Kidney glomerular epithelial cell (primary cell): ENCODE results near the gene HAX1.
"Not testable (repeated sequence)": the region's sequence is repeated elsewhere in the genome, so short reads cannot be mapped to it uniquely, and the experiment has no call there.

ENCODE experiments used
- DNase-seq: peaks from one replicate; lab custom pipeline; 2025; lab: John Stamatoyannopoulos, UW

HAX1 gene

DNA sequence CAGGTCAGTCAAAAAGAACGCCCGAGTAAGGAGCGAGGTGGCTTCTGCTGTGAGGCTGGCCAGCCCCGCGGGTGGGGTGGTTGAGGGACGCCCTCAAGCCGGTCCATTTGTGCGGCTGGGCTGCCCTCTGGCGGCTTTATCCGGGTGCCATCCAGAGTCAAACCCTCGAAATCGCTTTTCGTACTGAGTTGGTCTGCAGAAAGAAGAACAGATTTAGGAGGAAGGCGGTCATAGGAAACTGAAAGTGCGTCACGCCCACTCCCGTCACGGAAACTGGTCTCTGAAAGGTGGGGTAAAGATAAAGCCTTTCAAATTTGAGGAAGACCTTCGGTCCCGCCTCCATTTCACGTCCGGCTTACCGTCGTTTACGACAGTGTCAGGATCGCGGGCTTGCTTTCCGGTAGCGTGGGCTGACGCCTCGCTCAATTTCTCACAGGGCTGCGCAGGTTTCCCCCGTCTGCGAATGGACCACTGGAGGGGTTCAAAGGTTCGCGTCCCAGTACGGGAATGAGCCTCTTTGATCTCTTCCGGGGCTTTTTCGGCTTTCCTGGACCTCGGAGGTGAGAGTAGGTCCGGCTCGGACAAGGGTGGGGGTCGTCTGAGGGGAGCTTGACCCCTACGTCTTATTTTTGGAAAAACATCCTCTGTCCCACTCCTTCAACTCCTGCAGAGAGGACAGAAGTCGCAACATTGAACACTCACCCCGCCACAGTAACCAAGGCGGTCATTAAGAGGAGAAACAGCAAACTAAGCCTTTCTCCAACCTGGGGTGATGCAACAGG, at the start of gene HAX1:
Gene HAX1, plus strand, starts transcription at position 413 of the 782 bp plus-strand sequence. Its CDS starts 95 bp downstream, at position 508.
- peak; percentile 88 for DNase-seq

- no peak for DNase-seq
Measured at GRCh38 chr1:154222918-154223317, 49.5 kb upstream of the HAX1 start.

DNA sequence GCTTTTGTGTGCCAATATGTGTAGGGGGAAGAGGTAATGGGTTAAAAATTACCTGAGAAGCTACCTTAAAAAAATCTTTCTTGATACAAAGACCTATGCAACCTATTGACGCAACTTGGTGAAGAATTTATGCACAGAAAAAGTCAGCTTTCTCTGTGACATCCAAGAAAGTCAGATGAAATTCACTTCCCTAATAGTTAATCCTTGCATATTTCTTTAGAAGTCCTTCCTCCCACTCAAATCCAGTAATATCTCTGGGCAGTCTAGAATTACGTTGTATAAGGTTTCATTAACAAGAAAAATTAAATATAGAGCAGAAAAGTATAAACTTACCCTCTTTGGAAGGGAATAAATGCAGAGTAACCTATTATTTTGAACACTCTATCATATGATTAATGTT, 48.8 kb upstream of the HAX1 start:
- no peak for DNase-seq

DNA sequence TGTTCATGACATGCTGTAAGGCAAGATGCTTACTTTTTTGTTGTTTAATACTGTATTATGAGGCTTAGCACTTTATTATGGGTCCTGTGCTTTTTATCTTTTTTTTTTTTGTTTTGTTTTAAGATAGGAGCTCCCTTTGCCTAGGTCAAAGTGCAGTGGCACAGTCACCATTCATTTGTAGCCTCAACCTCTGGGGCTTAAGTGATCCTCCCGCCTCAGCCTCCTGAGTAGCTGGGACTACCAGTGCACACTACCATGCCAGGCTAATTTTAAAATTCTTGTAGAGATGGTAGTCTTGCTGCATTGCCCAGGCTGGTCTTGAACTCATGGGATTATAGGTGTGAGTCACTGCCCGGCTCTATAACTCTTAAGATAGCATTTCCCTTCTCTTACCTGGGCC, 47.1 kb upstream of the HAX1 start:
- no peak for DNase-seq

DNA sequence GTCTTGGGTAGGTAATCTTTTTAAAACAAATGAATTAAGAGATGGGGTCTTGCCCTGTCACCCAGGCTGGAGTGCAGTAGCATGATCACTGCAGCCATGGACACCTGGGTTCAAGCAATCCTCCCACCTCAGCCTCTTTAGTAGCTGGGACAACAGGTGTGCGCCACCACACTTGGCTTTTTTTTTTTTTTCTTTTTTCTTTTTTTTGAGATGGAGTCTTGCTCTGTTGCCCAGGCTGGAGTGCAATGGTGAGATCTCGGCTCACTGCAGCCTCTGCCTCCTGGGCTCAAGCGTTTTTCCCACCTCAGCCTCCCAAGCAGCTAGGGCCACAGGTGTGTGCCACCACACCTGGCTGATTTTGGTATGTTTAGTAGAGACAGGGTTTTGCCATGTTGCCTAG, 41.3 kb upstream of the HAX1 start:
- DNase-seq, result not testable (repeated sequence)

DNA sequence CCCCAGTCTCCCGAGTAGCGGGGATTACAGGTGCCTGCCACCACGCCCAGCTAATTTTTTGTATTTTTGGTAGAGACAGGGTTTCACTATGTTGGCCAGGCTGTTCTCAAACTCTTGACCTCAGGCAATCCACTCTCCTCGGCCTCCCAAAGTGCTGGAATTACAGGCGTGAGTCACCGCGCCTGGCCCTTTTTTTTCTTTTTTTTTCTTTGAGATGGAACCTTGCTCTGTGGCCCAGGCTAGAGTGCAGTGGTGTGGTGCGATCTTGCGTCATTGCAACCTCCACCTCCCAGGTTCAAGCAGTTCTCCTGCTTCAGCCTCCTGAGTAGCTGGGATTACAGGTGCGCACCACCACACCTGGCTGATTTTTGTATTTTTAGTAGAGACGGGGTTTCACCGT, 39.3 kb upstream of the HAX1 start:
- DNase-seq, result not testable (repeated sequence)

DNA sequence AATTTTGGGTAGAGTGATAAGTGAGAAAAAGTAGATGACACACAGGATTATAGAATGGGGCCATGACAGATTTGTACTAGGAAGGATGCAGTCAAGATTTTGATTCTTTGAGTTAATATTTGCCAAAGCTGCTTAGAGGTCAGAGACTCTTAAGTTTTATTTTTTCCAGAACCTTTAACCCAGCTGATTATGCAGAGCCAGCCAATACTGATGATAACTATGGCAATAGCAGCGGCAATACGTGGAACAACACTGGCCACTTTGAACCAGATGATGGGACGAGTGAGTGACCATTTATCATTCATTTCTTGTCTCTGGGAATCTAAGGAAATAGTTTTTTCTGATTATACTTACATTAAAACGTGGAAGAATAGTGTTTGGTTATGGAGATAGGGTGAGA, 35.6 kb upstream of the HAX1 start:
- DNase-seq, result no peak

GRCh38 chr1:154237435-154237834, 35.0 kb upstream of the HAX1 start:
- no peak for DNase-seq

GRCh38 chr1:154237880-154238506, 34.4 kb upstream of the HAX1 start:
- no peak for DNase-seq

- DNase-seq, result no peak
Measured at GRCh38 chr1:154239491-154239890, 32.9 kb upstream of the HAX1 start.

DNA sequence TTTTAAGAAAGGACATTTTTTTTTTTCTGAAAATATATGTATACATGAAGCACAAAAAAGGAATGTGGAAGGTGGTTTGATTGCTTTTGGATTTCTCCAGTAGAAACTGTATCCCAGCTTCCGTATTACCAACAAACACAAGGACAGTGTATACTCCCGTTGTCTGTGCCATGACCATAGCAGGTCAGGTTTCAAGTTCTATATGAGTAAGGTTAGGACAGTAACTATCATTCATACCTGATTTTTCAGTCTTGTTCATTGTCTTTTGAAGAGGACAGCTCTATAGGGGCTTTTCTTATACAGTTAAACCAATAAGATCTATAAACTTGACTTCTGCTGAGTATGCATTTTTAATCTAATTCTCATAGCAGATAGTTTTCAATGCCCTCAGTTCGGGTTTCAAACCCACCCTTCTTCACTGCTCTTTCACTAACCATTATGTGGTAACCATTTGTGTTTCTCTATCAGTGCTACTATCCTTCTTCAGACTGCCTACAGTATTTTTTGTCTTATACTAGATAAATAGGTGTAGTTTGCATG, 32.1 kb upstream of the HAX1 start:
- DNase-seq, result no peak

DNA sequence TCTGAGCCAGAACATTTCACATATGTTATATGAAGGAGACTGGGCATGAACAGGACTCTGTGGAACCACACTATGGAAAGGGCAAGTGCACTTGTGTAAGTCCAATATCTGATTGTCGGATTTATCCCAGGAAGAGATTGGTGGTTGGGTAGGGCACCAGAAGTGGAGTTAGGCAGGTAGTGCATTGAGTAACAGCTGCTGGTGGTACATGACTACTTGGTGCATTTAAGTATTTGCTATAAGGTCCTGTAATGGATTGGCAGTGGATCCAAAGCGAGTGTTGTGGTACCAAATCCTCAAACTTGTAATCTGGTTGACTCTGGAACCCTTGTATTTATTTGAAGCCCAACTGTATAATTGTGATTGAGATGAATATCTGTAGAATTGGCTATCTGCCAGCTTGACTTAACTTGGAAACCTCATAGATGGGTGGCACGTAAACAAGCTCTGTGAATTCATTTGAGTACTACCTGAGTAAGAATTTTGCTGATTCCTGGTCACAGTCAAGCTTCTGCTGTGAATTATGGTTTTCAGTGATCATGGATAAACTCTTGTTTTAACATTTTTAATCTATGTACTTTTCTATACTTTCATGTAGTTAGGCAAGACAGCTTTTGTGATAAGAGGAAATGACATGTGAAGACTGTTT, 30.6 kb upstream of the HAX1 start:
- no peak for DNase-seq

DNA sequence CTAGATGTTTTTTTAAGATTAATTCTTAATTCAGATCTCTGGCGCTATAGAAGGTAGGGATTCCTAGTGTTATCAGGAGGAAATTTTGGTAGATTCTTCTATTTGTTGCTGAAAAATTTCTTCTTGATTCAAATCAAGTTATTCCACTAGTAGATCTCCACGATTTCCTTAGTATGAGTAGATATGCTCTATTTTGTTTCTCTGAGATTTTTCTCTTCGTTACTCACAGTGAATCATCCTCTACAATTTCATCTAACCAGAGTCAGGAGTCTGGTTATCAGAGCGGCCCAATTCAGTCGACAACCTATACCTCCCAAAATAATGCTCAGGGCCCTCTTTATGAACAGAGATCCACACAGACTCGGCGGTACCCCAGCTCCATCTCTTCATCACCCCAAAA, 18.8 kb upstream of the HAX1 start:
- no peak for DNase-seq

- DNase-seq, result no peak
Measured at GRCh38 chr1:154256686-154257085, 15.7 kb upstream of the HAX1 start.

- no peak for DNase-seq
Measured at GRCh38 chr1:154258784-154259183, 13.6 kb upstream of the HAX1 start.

DNA sequence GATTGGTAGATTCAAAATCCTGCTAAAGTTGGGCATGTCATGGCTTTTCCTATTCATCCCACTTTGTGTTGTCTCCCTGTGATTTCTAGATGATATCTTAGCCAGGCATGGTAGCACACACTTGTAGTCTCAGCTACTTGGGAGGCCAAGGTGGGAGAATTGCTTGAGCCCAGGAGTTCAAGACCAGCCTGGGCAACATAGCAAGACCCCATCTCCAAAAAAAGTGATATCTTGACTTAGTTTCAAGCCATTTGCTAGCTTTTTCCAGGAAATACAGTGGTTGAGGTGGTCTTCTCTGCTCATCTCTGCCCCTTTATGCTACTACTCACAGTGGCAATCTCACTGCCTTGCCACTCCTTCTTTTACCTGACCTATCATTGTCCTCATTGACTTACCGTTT, 12.3 kb upstream of the HAX1 start:
- no peak for DNase-seq

DNA sequence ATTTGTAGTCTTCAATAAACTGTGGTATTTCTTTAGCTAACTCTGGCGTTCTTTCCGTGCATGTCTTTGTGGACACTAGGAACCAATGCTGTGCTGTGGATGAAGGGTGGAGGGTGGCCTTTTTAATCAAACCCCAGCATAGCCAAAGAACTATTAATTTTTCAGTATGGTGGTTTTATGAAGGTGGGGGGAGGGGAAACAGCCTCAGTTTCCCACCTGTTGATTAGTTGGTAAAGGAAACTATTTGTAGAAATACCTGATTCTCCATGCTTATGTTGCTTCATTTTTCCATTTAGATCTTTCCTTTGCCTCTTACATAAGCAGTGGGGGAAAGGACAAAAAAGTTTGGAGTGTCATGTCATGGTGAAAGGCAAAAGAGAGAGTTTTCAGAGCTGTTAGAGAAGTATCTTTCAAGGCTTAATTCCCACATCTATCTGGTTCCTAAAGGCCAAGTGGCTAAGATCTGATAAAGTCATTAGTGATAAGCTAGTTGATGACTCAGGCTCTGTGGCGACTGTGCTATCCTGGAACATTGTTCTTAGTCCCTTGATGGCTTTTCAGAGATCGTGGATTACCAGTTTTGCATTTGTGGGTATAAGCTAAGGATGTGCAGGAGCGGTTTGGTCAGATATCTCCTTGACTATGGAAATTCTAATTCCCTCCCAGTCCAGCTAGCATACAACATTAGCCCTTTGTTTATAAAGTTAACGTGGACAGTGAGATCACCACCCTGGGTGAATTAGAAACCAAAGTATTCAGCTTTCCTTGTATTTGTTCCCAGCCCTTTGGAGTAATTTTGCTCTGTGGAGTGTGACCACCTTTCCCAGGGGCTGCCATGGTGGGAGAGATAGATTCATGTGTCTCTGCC, 8.7 kb upstream of the HAX1 start:
- no peak for DNase-seq

DNA sequence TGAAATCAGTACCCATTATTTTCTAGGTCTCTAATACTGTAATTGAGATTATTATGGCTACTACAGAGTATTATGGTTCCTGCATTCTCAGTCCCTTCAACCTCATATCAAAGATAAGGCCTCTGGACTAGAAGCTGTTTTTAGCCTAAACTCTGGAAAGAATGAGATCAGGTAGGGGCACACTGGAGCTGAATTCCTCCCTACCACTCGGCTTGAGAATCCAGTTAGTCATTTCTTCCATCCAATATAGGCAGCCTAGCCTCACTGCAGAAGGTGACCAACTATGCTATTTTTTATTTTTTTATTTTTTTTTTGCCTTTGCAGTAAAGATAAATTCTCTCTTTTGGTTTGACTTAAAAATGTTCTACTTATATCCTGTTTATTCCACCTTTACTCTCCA, 8.0 kb upstream of the HAX1 start:
- no peak for DNase-seq

GRCh38 chr1:154265586-154265985, 6.8 kb upstream of the HAX1 start:
- no peak for DNase-seq

GRCh38 chr1:154270833-154271232, 1.6 kb upstream of the HAX1 start:
- DNase-seq, result no peak

- DNase-seq, result no peak
Measured at GRCh38 chr1:154272999-154273563, 652 bp downstream of the HAX1 start.

- DNase-seq, result no peak
Measured at GRCh38 chr1:154276797-154277196, 4.4 kb downstream of the HAX1 start.
